Retinal pigment epithelial cell (primary cell): ENCODE measurements around the gene ABI3.

Source experiments
- DNase-seq: peaks from one replicate; pipeline ENCODE4 v3.0.0-alpha.2; 2010; ENCODE audit warnings: low read depth
- H3K4me3 ChIP-seq: 2 replicates; pipeline ENCODE4 v1.5.1; 2011; ENCODE audit warnings: mild to moderate bottlenecking, low read length, control low read depth, moderate library complexity
- TF ChIP-seq, protein P1 (sequence below): conservative IDR thresholded peaks from 2 replicates; pipeline ENCODE4 v1.5.1; 2011; ENCODE audit warnings: low read depth, low read length, control low read depth, inconsistent platforms

The ABI3 gene

DNA sequence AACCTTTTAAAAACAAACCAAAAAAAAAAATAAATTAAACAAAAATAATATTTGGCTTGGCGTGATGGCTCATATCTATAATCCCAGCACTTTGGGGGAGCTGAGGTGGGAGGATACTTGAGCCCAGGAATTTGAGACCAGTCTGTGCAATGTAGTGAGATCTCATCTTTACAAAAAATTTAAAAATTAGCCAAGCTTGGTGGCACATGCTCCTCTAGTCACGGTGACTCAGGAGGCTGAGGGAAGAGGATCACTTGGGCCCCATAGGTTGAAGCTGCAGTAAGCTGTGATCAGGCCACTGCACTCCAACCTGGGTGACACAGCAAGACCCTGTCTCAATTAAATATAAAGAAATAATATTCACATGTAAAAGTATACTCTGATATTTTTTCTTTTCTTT lies 12.3 kb upstream of the ABI3 start:
- no peak overlapping the region for H3K4me3 ChIP-seq
- TF ChIP-seq, protein P1, sequence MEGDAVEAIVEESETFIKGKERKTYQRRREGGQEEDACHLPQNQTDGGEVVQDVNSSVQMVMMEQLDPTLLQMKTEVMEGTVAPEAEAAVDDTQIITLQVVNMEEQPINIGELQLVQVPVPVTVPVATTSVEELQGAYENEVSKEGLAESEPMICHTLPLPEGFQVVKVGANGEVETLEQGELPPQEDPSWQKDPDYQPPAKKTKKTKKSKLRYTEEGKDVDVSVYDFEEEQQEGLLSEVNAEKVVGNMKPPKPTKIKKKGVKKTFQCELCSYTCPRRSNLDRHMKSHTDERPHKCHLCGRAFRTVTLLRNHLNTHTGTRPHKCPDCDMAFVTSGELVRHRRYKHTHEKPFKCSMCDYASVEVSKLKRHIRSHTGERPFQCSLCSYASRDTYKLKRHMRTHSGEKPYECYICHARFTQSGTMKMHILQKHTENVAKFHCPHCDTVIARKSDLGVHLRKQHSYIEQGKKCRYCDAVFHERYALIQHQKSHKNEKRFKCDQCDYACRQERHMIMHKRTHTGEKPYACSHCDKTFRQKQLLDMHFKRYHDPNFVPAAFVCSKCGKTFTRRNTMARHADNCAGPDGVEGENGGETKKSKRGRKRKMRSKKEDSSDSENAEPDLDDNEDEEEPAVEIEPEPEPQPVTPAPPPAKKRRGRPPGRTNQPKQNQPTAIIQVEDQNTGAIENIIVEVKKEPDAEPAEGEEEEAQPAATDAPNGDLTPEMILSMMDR: no peak
- no peak for DNase-seq

DNA sequence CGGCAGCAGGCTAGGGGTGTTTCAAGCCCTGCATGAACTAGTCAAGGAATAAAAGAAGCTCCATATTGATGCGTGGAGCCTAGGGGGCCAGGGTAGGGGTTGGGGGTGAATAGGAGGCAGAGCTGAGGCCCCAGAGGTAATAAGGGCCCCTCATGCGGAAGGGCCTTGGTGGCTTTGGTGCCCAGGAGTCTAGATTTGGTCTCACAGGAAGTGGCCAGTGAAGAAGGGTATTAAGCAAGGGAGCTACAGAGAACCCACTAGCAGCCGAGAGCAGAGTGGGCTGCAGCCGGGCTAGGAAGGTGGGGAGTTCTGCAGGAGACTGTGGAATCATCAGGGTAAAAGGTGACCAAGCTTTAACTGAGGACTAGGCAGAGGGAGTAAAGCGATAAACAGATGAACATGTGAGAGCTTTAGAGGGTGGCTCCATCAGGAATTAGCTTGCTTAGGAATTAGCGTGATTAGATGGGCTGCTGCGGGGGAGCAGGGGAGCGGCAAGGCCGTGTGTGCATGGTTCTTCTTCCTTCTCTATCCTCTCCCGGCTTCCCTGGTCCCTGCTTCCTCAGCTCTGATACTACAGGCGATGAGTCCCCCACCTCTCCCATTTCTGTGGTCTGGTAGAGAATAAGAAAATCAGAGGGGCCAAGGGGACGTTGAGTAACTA lies 10.0 kb upstream of the ABI3 start:
- TF ChIP-seq, protein P1: no peak
- DNase-seq: no peak
- no peak overlapping the region for H3K4me3 ChIP-seq

DNA sequence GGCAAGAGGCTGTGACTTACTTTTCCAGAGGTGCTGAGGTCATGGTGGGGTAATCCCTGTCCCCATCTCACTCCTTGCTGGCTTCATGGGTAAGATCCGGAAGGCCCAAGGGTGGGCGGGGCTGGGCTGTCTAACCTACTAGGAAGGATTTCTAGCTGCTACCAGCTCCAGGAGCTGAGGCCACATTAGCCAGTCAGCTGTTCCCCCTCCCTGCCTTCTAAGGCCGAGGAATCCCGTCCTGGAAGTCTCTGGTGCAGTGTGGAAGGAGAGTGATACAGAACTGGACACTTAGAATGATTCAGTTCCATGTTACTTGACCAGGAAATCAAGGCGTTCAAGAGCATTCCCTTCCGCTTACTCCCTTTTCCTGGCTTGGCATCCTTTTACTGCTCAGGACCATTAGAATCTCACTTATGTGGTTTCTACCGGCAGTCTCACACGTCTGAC lies 9.0 kb upstream of the ABI3 start:
- H3K4me3 ChIP-seq: no peak overlapping the region
- TF ChIP-seq, protein P1: no peak
- no peak for DNase-seq

DNA sequence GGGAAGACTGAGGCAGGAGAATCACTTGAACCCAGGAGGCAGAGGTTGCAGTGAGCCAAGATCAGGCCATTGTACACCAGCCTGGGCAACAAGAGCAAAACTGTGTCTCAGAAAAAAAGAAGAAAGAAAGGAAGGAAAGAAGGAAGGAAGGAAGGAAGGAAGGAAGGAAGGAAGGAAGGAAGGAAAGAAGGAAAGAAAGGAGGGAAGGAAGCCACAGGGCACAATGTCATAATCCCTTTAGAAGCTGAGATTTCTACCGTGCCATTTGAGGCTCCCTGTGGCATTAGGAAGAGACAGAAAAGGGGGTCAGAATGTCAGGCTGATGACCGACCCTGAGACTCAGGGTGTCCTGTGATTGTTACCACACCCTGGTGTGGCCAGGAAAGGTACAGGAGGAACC lies 6.7 kb upstream of the ABI3 start:
- TF ChIP-seq, protein P1: no peak
- H3K4me3 ChIP-seq: no peak overlapping the region
- no peak for DNase-seq

DNA sequence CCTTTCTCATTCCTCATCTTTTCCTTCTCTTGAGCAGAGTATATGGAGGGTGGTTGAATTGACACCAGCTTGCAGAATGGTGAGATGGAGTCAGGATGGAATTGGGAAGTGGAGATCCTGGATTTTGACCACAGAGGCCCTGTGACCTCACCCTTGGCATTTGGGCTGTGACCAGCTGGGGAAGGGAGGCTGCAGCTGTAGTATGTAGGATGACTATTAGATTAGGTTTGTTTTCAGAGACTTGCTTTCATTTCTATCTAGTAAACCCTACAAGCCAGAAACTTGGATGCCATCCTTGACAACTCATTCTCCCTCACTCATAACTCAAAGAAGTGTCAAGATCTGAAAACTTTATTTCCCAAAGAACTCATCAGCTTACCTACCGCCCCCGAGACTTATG lies 6.0 kb upstream of the ABI3 start:
- DNase-seq: no peak
- TF ChIP-seq, protein P1: no peak
- H3K4me3 ChIP-seq: no peak overlapping the region

DNA sequence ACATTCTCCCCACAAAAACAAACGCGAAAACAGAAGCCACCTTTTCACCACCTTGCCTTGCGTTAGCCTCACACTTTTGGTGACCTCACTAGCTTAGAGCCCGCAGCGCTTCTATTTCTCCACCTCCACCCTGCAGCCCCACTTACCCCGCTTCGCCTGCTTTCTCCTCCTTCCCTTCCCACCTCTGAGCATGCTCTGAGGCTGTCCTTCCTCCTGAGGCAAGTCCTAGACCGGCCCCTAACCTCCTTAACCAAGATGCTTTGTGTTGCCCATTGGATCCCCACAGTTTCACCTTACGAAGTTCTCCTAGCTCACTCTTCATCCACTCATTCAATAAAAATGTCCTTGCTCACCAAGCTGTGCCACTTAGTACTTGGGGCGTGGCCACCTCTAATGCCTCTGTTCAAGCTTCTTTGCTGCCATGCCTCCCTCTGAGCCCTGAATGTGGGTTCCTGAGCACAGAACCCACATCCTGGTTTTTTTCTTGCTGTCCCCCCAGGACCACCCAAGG lies 1.4 kb upstream of the ABI3 start:
- TF ChIP-seq, protein P1: no peak
- no peak overlapping the region for H3K4me3 ChIP-seq
- no peak for DNase-seq

DNA sequence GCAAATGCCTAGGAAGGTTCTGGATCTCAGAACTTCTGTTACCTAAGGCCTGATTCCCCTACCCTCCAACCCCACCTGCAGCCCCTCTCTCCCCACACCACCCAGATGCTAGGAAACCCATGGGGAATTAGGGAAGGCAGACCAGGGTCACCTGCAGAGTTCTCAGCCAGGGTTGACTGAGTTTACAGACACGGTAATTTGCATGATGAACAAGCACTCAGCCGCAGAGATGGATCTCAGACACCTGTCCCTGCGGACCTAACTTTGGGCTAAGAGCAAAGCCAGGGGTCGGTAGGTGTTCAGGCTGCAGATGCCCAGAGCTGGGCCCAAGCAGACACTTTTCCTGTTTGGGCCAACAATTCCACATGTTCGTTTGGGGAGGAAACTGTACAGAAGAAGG lies 2.9 kb downstream of the ABI3 start:
- TF ChIP-seq, protein P1: no peak
- H3K4me3 ChIP-seq: no peak overlapping the region
- no peak for DNase-seq
